WTC11 (cell line): Measurements from ENCODE around the gene LARGE1. TPM values are rescaled to one million over a fixed set of nuclear protein-coding genes. Genes with fewer than 3 reads are reported as not detected.

Experiments
- ATAC-seq: fragments of 200-7000 bp; cut with Tn5 transposase; 2 replicates; pipeline ENCODE4 v1.10.0; 2021; ENCODE audit warnings: mild to moderate bottlenecking, moderate library complexity
- CTCF ChIA-PET: fragments of 300-600 bp; sonication (Branson Sonifier 250); formaldehyde crosslinking; loops from one replicate; lab custom pipeline; 2021; ENCODE audit warnings: antibody characterized with exemption; lab: Charles Lee
- POLR2A ChIA-PET: fragments of 350-600 bp; sonication (Branson Sonifier 250); formaldehyde crosslinking; loops from one replicate; lab custom pipeline; 2021; ENCODE audit warnings: antibody characterized with exemption; lab: Charles Lee
- DNase-seq: peaks from one replicate; pipeline ENCODE4 v3.0.0; 2021; ENCODE audit warnings: low spot score
- H3K27ac Mint-ChIP-seq: 2 replicates; pipeline ENCODE4 v1.8.0; 2021; ENCODE audit warnings: mixed read lengths
- H3K27me3 Mint-ChIP-seq: 2 replicates; pipeline ENCODE4 v1.8.0; 2021; ENCODE audit warnings: low read depth, mild to moderate bottlenecking, moderate library complexity, mixed read lengths
- H3K36me3 Mint-ChIP-seq: 2 replicates; pipeline ENCODE4 v1.8.0; 2021; ENCODE audit warnings: mixed read lengths
- H3K4me1 Mint-ChIP-seq: 2 replicates; pipeline ENCODE4 v1.8.0; 2022; ENCODE audit warnings: mixed read lengths
- H3K4me3 Mint-ChIP-seq: 2 replicates; pipeline ENCODE4 v1.8.0; 2021; ENCODE audit warnings: mild to moderate bottlenecking, moderate library complexity, mixed read lengths
- H3K9me3 Mint-ChIP-seq: 2 replicates; pipeline ENCODE4 v1.8.0; 2021; ENCODE audit warnings: mixed read lengths
- ETV6 ChIP-seq: sonication (generic); formaldehyde crosslinking; IDR thresholded peaks from 2 replicates; pipeline ENCODE4 v1.8.1; 2022; ENCODE audit warnings: mild to moderate bottlenecking, missing genetic modification reagents
- FOXJ3 ChIP-seq: sonication (generic); formaldehyde crosslinking; IDR thresholded peaks from 2 replicates; pipeline ENCODE4 v1.9.0; 2021; ENCODE audit warnings: missing genetic modification reagents, mild to moderate bottlenecking, borderline replicate concordance
- GTF2I ChIP-seq: fragments of 250-450 bp; sonication (Bioruptor Pico); conservative IDR thresholded peaks from 2 replicates; pipeline ENCODE4 v1.4.0; 2021; ENCODE audit warnings: mild to moderate bottlenecking
- KAT7 ChIP-seq: sonication (generic); formaldehyde crosslinking; IDR thresholded peaks from 2 replicates; pipeline ENCODE4 v1.8.1; 2023; ENCODE audit warnings: missing genetic modification reagents, mild to moderate bottlenecking, borderline replicate concordance
- NR2C2 ChIP-seq: sonication (generic); formaldehyde crosslinking; IDR thresholded peaks from 2 replicates; pipeline ENCODE4 v1.8.0; 2022; ENCODE audit warnings: mild to moderate bottlenecking, missing genetic modification reagents
- NR3C1 ChIP-seq: sonication (generic); formaldehyde crosslinking; conservative IDR thresholded peaks from 2 replicates; pipeline ENCODE4 v1.8.1; 2023; ENCODE audit warnings: low read depth, mild to moderate bottlenecking, missing genetic modification reagents
- OVOL2 ChIP-seq: fragments of 250-450 bp; sonication (Bioruptor Pico); IDR thresholded peaks from 2 replicates; pipeline ENCODE4 v1.9.0; 2021; ENCODE audit warnings: mild to moderate bottlenecking, borderline replicate concordance
- SMAD4 ChIP-seq: sonication (generic); formaldehyde crosslinking; IDR thresholded peaks from 2 replicates; pipeline ENCODE4 v1.8.0; 2022; ENCODE audit warnings: mild to moderate bottlenecking, missing genetic modification reagents
- TEAD1 ChIP-seq: sonication (generic); formaldehyde crosslinking; IDR thresholded peaks from 2 replicates; pipeline ENCODE4 v1.8.0; 2022; ENCODE audit warnings: mild to moderate bottlenecking, missing genetic modification reagents
- ZNF121 ChIP-seq: sonication (generic); formaldehyde crosslinking; IDR thresholded peaks from 2 replicates; pipeline ENCODE4 v1.8.0; 2023; ENCODE audit warnings: missing genetic modification reagents
- ZNF317 ChIP-seq: sonication (generic); formaldehyde crosslinking; IDR thresholded peaks from 2 replicates; pipeline ENCODE4 v1.8.1; 2023; ENCODE audit warnings: low read depth, mild to moderate bottlenecking, moderate library complexity, missing genetic modification reagents, borderline replicate concordance
- ZNF416 ChIP-seq: fragments of 250-450 bp; sonication (Bioruptor Pico); IDR thresholded peaks from 2 replicates; pipeline ENCODE4 v1.9.0; 2021; ENCODE audit warnings: mild to moderate bottlenecking, inconsistent platforms
- ZNF671 ChIP-seq: fragments of 250-450 bp; sonication (Bioruptor Pico); IDR thresholded peaks from 2 replicates; pipeline ENCODE4 v1.8.0; 2021; ENCODE audit warnings: mild to moderate bottlenecking
- total RNA-seq: library from RNA; stranded (reverse); gene quantifications from 3 replicates; pipeline ENCODE4 v1.2.3, GENCODE V29; 2021
- TF ChIP-seq, protein P1 (sequence below): fragments of 250-450 bp; sonication (Bioruptor Pico); IDR thresholded peaks from 2 replicates; pipeline ENCODE4 v1.9.0; 2021; ENCODE audit warnings: moderate library complexity, mild to moderate bottlenecking, inconsistent platforms, borderline replicate concordance
- TF ChIP-seq, protein P2 (sequence below): sonication (generic); formaldehyde crosslinking; IDR thresholded peaks from 2 replicates; pipeline ENCODE4 v1.8.1; 2022; ENCODE audit warnings: low read depth, mild to moderate bottlenecking, moderate library complexity, missing genetic modification reagents, borderline replicate concordance
- TF ChIP-seq, protein P3 (sequence below): sonication (generic); formaldehyde crosslinking; IDR thresholded peaks from 2 replicates; pipeline ENCODE4 v1.8.0; 2023; ENCODE audit warnings: missing genetic modification reagents
- TF ChIP-seq, protein P4 (sequence below): sonication (generic); formaldehyde crosslinking; IDR thresholded peaks from 2 replicates; pipeline ENCODE4 v1.8.1; 2022; ENCODE audit warnings: missing genetic modification reagents, borderline replicate concordance
- TF ChIP-seq, protein P5 (sequence below): sonication (generic); formaldehyde crosslinking; IDR thresholded peaks from 2 replicates; pipeline ENCODE4 v1.8.1; 2023; ENCODE audit warnings: mild to moderate bottlenecking, missing genetic modification reagents, borderline replicate concordance
- TF ChIP-seq, protein P6 (sequence below): sonication (generic); formaldehyde crosslinking; conservative IDR thresholded peaks from 2 replicates; pipeline ENCODE4 v1.8.1; 2023; ENCODE audit warnings: mild to moderate bottlenecking, low read depth, missing genetic modification reagents, moderate library complexity

The LARGE1 gene
- total RNA-seq, 1 experiment from 2014 or later = 72.6 TPM

DNA sequence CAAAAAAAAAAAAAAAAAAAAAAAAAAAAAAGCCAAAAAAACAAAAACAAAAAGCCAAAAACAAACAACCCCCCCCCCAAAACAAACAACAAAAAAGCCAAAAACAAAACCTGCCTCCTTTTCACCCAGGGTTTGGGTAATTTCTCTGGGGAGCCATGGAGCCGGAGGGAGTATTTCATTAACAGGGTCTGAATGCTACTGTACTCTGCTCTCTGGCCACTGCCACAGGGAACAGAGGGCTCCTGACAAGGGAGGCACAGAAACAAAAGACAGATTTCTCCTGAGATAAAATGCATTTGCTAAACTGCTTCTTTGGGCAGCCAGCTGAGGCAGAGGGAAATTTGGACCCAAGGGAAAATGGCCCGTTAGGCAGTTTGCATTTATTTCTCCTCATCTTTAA, 596.0 kb downstream of the LARGE1 start:
- Mint-ChIP-seq H3K4me3 (no peak overlapping the region), H3K4me1 (peaks cover 4% of the 10 kb centered on the region), H3K27me3 (no peaks in the 10 kb centered on the region), H3K9me3 (no peaks in the 10 kb centered on the region), H3K27ac (no peak overlapping the region), H3K36me3 (no peaks in the 10 kb centered on the region; the same call in 1 of the 2 replicates)
- no peak for DNase-seq
- ATAC-seq = no peak
- POLR2A ChIA-PET = interaction anchor here (0.7 kb wide), 1 partner anchor 529 kb away, joined by 5 read pairs; no protein-coding TSS in a partner anchor
- no peak for TF ChIP-seq NR2C2 (CRISPR knock-in tag)
- TF ChIP-seq, protein P1, sequence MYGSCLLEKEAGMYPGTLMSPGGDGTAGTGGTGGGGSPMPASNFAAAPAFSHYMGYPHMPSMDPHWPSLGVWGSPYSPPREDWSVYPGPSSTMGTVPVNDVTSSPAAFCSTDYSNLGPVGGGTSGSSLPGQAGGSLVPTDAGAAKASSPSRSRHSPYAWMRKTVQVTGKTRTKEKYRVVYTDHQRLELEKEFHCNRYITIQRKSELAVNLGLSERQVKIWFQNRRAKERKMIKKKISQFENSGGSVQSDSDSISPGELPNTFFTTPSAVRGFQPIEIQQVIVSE = no peak
- TF ChIP-seq TEAD1 = no peak
- TF ChIP-seq ETV6 (CRISPR knock-in tag) = no peak
- TF ChIP-seq GTF2I (CRISPR knock-in tag) = no peak
- no peak for TF ChIP-seq ZNF317 (CRISPR knock-in tag)
- TF ChIP-seq NR3C1 (CRISPR knock-in tag) = no peak
- no peak for TF ChIP-seq ZNF416 (CRISPR knock-in tag)
- no peak for TF ChIP-seq SMAD4 (CRISPR knock-in tag)
- no peak for TF ChIP-seq KAT7 (CRISPR knock-in tag)
- TF ChIP-seq, protein P2, sequence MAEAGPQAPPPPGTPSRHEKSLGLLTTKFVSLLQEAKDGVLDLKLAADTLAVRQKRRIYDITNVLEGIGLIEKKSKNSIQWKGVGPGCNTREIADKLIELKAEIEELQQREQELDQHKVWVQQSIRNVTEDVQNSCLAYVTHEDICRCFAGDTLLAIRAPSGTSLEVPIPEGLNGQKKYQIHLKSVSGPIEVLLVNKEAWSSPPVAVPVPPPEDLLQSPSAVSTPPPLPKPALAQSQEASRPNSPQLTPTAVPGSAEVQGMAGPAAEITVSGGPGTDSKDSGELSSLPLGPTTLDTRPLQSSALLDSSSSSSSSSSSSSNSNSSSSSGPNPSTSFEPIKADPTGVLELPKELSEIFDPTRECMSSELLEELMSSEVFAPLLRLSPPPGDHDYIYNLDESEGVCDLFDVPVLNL (CRISPR knock-in tag) = no peak
- TF ChIP-seq ZNF671 (CRISPR knock-in tag) = no peak
- TF ChIP-seq OVOL2 (CRISPR knock-in tag) = no peak
- TF ChIP-seq, protein P3, sequence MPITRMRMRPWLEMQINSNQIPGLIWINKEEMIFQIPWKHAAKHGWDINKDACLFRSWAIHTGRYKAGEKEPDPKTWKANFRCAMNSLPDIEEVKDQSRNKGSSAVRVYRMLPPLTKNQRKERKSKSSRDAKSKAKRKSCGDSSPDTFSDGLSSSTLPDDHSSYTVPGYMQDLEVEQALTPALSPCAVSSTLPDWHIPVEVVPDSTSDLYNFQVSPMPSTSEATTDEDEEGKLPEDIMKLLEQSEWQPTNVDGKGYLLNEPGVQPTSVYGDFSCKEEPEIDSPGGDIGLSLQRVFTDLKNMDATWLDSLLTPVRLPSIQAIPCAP (CRISPR knock-in tag) = no peak
- TF ChIP-seq, protein P4, sequence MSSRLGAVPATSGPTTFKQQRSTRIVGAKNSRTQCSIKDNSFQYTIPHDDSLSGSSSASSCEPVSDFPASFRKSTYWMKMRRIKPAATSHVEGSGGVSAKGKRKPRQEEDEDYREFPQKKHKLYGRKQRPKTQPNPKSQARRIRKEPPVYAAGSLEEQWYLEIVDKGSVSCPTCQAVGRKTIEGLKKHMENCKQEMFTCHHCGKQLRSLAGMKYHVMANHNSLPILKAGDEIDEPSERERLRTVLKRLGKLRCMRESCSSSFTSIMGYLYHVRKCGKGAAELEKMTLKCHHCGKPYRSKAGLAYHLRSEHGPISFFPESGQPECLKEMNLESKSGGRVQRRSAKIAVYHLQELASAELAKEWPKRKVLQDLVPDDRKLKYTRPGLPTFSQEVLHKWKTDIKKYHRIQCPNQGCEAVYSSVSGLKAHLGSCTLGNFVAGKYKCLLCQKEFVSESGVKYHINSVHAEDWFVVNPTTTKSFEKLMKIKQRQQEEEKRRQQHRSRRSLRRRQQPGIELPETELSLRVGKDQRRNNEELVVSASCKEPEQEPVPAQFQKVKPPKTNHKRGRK (CRISPR knock-in tag) = no peak
- TF ChIP-seq ZNF121 (CRISPR knock-in tag) = no peak
- TF ChIP-seq, protein P5, sequence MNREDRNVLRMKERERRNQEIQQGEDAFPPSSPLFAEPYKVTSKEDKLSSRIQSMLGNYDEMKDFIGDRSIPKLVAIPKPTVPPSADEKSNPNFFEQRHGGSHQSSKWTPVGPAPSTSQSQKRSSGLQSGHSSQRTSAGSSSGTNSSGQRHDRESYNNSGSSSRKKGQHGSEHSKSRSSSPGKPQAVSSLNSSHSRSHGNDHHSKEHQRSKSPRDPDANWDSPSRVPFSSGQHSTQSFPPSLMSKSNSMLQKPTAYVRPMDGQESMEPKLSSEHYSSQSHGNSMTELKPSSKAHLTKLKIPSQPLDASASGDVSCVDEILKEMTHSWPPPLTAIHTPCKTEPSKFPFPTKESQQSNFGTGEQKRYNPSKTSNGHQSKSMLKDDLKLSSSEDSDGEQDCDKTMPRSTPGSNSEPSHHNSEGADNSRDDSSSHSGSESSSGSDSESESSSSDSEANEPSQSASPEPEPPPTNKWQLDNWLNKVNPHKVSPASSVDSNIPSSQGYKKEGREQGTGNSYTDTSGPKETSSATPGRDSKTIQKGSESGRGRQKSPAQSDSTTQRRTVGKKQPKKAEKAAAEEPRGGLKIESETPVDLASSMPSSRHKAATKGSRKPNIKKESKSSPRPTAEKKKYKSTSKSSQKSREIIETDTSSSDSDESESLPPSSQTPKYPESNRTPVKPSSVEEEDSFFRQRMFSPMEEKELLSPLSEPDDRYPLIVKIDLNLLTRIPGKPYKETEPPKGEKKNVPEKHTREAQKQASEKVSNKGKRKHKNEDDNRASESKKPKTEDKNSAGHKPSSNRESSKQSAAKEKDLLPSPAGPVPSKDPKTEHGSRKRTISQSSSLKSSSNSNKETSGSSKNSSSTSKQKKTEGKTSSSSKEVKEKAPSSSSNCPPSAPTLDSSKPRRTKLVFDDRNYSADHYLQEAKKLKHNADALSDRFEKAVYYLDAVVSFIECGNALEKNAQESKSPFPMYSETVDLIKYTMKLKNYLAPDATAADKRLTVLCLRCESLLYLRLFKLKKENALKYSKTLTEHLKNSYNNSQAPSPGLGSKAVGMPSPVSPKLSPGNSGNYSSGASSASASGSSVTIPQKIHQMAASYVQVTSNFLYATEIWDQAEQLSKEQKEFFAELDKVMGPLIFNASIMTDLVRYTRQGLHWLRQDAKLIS = no peak
- TF ChIP-seq, protein P6, sequence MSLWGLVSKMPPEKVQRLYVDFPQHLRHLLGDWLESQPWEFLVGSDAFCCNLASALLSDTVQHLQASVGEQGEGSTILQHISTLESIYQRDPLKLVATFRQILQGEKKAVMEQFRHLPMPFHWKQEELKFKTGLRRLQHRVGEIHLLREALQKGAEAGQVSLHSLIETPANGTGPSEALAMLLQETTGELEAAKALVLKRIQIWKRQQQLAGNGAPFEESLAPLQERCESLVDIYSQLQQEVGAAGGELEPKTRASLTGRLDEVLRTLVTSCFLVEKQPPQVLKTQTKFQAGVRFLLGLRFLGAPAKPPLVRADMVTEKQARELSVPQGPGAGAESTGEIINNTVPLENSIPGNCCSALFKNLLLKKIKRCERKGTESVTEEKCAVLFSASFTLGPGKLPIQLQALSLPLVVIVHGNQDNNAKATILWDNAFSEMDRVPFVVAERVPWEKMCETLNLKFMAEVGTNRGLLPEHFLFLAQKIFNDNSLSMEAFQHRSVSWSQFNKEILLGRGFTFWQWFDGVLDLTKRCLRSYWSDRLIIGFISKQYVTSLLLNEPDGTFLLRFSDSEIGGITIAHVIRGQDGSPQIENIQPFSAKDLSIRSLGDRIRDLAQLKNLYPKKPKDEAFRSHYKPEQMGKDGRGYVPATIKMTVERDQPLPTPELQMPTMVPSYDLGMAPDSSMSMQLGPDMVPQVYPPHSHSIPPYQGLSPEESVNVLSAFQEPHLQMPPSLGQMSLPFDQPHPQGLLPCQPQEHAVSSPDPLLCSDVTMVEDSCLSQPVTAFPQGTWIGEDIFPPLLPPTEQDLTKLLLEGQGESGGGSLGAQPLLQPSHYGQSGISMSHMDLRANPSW (CRISPR knock-in tag) = no peak
- no peak for TF ChIP-seq FOXJ3 (CRISPR knock-in tag)
- CTCF ChIA-PET = no interaction called here
